Panc1 (cell line): ENCODE measurements around the gene CUX1. TPM values are rescaled to one million over a fixed set of nuclear protein-coding genes. Genes with fewer than 3 reads are reported as not detected.
"Not testable (repeated sequence)": the region's sequence is repeated elsewhere in the genome, so short reads cannot be mapped to it uniquely, and the experiment has no call there.

Source experiments
- ATAC-seq: fragments of 200-7000 bp; cut with Tn5 transposase; 2 replicates; pipeline ENCODE4 v1.9.1; 2020; ENCODE audit warnings: mild to moderate bottlenecking, moderate library complexity
- BruUV-seq: library from RNA; stranded (reverse); fragments of 400-500 nt; replicated peaks from 2 replicates; lab custom pipeline; 2021; lab: Mats Ljungman, UMichigan
- CTCF ChIA-PET: fragments of 300-600 bp; sonication (Branson Sonifier 250); formaldehyde crosslinking; loops from one replicate; lab custom pipeline; 2022; ENCODE audit warnings: antibody characterized with exemption; lab: Charles Lee
- POLR2A ChIA-PET: fragments of 300-600 bp; sonication (Branson Sonifier 250); formaldehyde crosslinking; loops from one replicate; lab custom pipeline; 2022; ENCODE audit warnings: antibody characterized with exemption; lab: Charles Lee
- DNase-seq: peaks from one replicate; pipeline ENCODE4 v3.0.0-alpha.2; 2010; ENCODE audit warnings: low read depth, low spot score
- H3K27ac ChIP-seq: 2 replicates; pipeline ENCODE4 v1.5.1; 2011; ENCODE audit warnings: mild to moderate bottlenecking, low read length, inconsistent platforms
- H3K27me3 ChIP-seq: fragments of 200-500 bp; sonication (Bioruptor generic); 2 replicates; pipeline ENCODE4 v1.6.0; 2014; ENCODE audit warnings: low read length, inconsistent platforms; ENCODE audit not compliant: control insufficient read depth, insufficient read depth
- H3K36me3 ChIP-seq: fragments of 200-500 bp; sonication (Bioruptor generic); 2 replicates; pipeline ENCODE4 v1.5.1; 2014; ENCODE audit warnings: inconsistent platforms, mild to moderate bottlenecking, low read length, moderate library complexity; ENCODE audit not compliant: control insufficient read depth, insufficient read depth
- H3K4me1 ChIP-seq: 2 replicates; pipeline ENCODE4 v1.5.1; 2011; ENCODE audit warnings: inconsistent platforms, mild to moderate bottlenecking, low read length, moderate library complexity; ENCODE audit not compliant: control insufficient read depth, insufficient read depth
- H3K4me3 ChIP-seq, 2 experiments: 2 replicates each; pipeline ENCODE4 v1.5.1; 2011 to 2012; ENCODE audit warnings: low read depth in 2 of 2, low read length in 2 of 2, mild to moderate bottlenecking in 2 of 2, inconsistent platforms in 1 of 2, moderate library complexity in 1 of 2
- H3K9me3 ChIP-seq: fragments of 200-500 bp; sonication (Bioruptor generic); 2 replicates; pipeline ENCODE4 v1.5.1; 2014; ENCODE audit warnings: low read depth, mild to moderate bottlenecking, inconsistent platforms, low read length, moderate library complexity; ENCODE audit not compliant: control insufficient read depth, insufficient read depth
- CTCF ChIP-seq: fragments of 450-650 bp; IDR thresholded peaks from 2 replicates; pipeline ENCODE4 v1.5.1; 2017; ENCODE audit warnings: mild to moderate bottlenecking
- POLR2AphosphoS5 ChIP-seq: IDR thresholded peaks from 2 replicates; pipeline ENCODE4 v1.6.1; 2012; ENCODE audit warnings: mild to moderate bottlenecking, low read depth, low read length, moderate library complexity
- REST ChIP-seq, 2 experiments: IDR thresholded peaks; 2 replicates each; pipeline ENCODE4 v1.6.1; 2011 to 2012; ENCODE audit warnings: low read depth in 2 of 2, control low read depth in 1 of 2, low read length in 1 of 2, mild to moderate bottlenecking in 1 of 2, moderate library complexity in 1 of 2; ENCODE audit not compliant: insufficient read depth in 1 of 2
- SIN3A ChIP-seq: IDR thresholded peaks from 2 replicates; pipeline ENCODE4 v1.6.1; 2012; ENCODE audit warnings: low read depth, mild to moderate bottlenecking, low read length, moderate library complexity, borderline replicate concordance; ENCODE audit not compliant: insufficient read depth
- TCF7L2 ChIP-seq: IDR thresholded peaks from 2 replicates; pipeline ENCODE4 v1.6.1; 2011; ENCODE audit warnings: mild to moderate bottlenecking, low read depth, low read length, inconsistent platforms
- in situ Hi-C: cut with HindIII; loops from 2 replicates; pipeline ENCODE4 v1.10.0; 2016; ENCODE audit warnings: low sequenced_read_pairs, low pct_unique_long_range_greater_than_20kb
- intact Hi-C: fragments of 100-400 bp; cut with micrococcal nuclease; formaldehyde crosslinking; loops from one replicate; pipeline ENCODE4 v1.10.0; 2022; ENCODE audit not compliant: unreplicated experiment
- total RNA-seq: library from RNA; stranded (reverse); gene quantifications from one replicate; pipeline ENCODE4 v1.2.1, GENCODE V29; 2021; ENCODE audit not compliant: unreplicated experiment

CUX1 gene
- total RNA-seq, 1 experiment from 2014 or later, result 50.9 TPM

- H3K27me3 ChIP-seq, result no peaks in the 10 kb centered on the region
- no peaks in the 10 kb centered on the region for H3K4me1 ChIP-seq
- no peak for TF ChIP-seq POLR2AphosphoS5
- TF ChIP-seq SIN3A, result no peak
- in situ Hi-C loops (no loop called here), intact Hi-C loops (no loop called here)
- POLR2A ChIA-PET, result no interaction called here
- no peaks in the 10 kb centered on the region for H3K9me3 ChIP-seq
- CTCF ChIA-PET, result no interaction called here
- no TSS peak for BruUV-seq
- DNase-seq, result no peak
- H3K36me3 ChIP-seq, result no peaks in the 10 kb centered on the region
- no peak overlapping the region for H3K4me3 ChIP-seq
- no peak for ATAC-seq
- no peak overlapping the region for H3K27ac ChIP-seq
These were observed 12.4 kb downstream of the CUX1 start for GRCh38 chr7:101829821-101830220.

- CTCF ChIA-PET, BruUV-seq, H3K9me3 ChIP-seq, POLR2A ChIA-PET, H3K4me1 ChIP-seq, ATAC-seq, H3K4me3 ChIP-seq, H3K27me3 ChIP-seq, DNase-seq, in situ Hi-C loops, H3K27ac ChIP-seq, intact Hi-C loops, H3K36me3 ChIP-seq: not testable (repeated sequence)
These were observed 14.0 kb downstream of the CUX1 start for GRCh38 chr7:101831396-101831795.

- CTCF ChIA-PET, result no interaction called here
- Histone ChIP-seq H3K27ac (no peak overlapping the region), H3K4me1 (no peaks in the 10 kb centered on the region), H3K36me3 (no peaks in the 10 kb centered on the region), H3K27me3 (no peaks in the 10 kb centered on the region), H3K9me3 (no peaks in the 10 kb centered on the region), H3K4me3 (no peak overlapping the region)
- ATAC-seq (no peak), DNase-seq (no peak)
- no TSS peak for BruUV-seq
- POLR2A ChIA-PET, result no interaction called here
- in situ Hi-C loops (no loop called here), intact Hi-C loops (no loop called here)
- TF ChIP-seq TCF7L2 (no peak), REST (IDR thresholded peaks at IDR 0.05; ENCODE audit: insufficient read depth in 1 of 2, low read depth in 2 of 2, low read length in 1 of 2) (no peak), CTCF (no peak), POLR2AphosphoS5 (no peak), SIN3A (no peak)
These were observed 14.8 kb downstream of the CUX1 start for GRCh38 chr7:101832205-101832631.
